ENCODE results near the gene WIZ. TPM values are rescaled to one million over a fixed set of nuclear protein-coding genes. Genes with fewer than 3 reads are reported as not detected.

The WIZ gene
- total and polyA plus RNA-seq, 10 of the 15 experiments (the other 5 are each of a cell fraction or from before 2014, with no cell fraction given) = 0.10 to 26.7 (median 2.7) TPM

DNA sequence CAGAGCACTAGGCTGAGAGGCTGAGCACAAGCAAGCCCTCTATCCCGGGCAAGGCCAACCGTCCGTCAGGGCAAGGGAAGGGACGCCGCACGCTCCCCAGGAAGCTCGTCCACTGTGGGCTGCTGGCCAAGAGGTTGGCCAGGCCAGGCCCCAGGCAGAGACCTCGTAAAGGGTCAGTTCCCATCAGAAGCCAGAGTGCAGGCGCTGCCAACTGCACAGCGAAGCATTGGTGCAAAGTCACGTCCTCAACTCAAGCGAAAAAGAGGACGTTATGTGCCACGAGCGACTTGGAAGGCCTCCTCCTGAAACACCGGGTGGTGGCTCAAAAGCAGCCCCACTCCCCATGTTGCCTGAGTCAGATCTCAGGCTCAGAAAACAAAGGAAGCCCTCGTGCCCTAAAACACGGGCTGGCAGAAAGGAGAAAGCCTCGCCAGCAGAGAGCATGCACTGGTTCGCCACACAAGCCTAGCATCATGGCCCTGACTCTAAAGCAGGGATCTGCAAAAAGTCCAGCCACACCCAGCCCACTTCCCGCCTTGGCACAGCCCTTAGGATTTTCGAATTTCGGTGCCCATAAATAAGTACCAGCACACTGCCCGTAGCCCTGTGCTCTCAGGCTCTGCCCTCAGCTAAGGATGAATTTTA lies 74.8 kb downstream of the WIZ start:
- POLR2A ChIA-PET = no interaction called here
- BruUV-seq (replicated peaks) = TSS peak; percentile 11
- no peak for FAIRE-seq
- Histone ChIP-seq H3K9me3 (replicated peaks; ENCODE audit: control insufficient read depth, insufficient read depth, low read length) (no peaks in the 10 kb centered on the region), H3K4me1 (ENCODE audit: control insufficient read depth, insufficient read depth, low read length) (0 out of 2 replicates have a peak, but pooled peaks cover 2% of the 10 kb centered on the region), H4K20me1 (ENCODE audit: control insufficient read depth, insufficient read depth) (0 out of 2 replicates have a peak, but pooled peaks cover 5% of the 10 kb centered on the region), H3K36me3 (ENCODE audit: control insufficient read depth in 2 of 2, insufficient read depth in 2 of 2, low read length in 1 of 2) (peaks cover 8 to 36% of the 10 kb centered on the region in 2 experiments; a peak in 3 of 4 replicates), H3K27ac (ENCODE audit: control insufficient read depth, insufficient read depth) (no peak overlapping the region), H3K4me3 (no peak overlapping the region), H3K9ac (ENCODE audit: control insufficient read depth, insufficient read depth, low read length) (no peak overlapping the region), H3K27me3 (replicated peaks in 1 of 2; ENCODE audit: control insufficient read depth in 2 of 2, insufficient read depth in 2 of 2, low read length in 1 of 2) (no peaks in the 10 kb centered on the region), H2AFZ (ENCODE audit: control insufficient read depth, low read depth, low read length) (no peak overlapping the region), H3K4me2 (ENCODE audit: control insufficient read depth, insufficient read depth) (no peak overlapping the region), H3K79me2 (ENCODE audit: control insufficient read depth, insufficient read depth, low read length) (peaks cover 59% of the 10 kb centered on the region)
- TF ChIP-seq, protein P1, sequence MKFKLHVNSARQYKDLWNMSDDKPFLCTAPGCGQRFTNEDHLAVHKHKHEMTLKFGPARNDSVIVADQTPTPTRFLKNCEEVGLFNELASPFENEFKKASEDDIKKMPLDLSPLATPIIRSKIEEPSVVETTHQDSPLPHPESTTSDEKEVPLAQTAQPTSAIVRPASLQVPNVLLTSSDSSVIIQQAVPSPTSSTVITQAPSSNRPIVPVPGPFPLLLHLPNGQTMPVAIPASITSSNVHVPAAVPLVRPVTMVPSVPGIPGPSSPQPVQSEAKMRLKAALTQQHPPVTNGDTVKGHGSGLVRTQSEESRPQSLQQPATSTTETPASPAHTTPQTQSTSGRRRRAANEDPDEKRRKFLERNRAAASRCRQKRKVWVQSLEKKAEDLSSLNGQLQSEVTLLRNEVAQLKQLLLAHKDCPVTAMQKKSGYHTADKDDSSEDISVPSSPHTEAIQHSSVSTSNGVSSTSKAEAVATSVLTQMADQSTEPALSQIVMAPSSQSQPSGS (IDR thresholded peaks at IDR 0.05; ENCODE audit: low read length) = no peak
- TF ChIP-seq, protein P2, sequence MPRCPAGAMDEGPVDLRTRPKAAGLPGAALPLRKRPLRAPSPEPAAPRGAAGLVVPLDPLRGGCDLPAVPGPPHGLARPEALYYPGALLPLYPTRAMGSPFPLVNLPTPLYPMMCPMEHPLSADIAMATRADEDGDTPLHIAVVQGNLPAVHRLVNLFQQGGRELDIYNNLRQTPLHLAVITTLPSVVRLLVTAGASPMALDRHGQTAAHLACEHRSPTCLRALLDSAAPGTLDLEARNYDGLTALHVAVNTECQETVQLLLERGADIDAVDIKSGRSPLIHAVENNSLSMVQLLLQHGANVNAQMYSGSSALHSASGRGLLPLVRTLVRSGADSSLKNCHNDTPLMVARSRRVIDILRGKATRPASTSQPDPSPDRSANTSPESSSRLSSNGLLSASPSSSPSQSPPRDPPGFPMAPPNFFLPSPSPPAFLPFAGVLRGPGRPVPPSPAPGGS (IDR thresholded peaks at IDR 0.05; ENCODE audit: borderline replicate concordance, insufficient read depth, low read depth, low read length, poor library complexity, severe bottlenecking) = no peak
- TF ChIP-seq POLR2A (IDR thresholded peaks at IDR 0.05; ENCODE audit: low read depth, low read length) (peak; percentile 46; the same call in 1 of the 2 replicates), SREBF1 (IDR thresholded peaks at IDR 0.05; ENCODE audit: low read length) (no peak), CEBPB (IDR thresholded peaks at IDR 0.05; ENCODE audit: borderline replicate concordance in 1 of 2, low read depth in 2 of 2, low read length in 2 of 2) (no peak), POLR2AphosphoS5 (IDR thresholded peaks at IDR 0.05; ENCODE audit: low read length) (no peak), GABPA (IDR thresholded peaks at IDR 0.05; ENCODE audit: low read depth) (no peak)
- DNase-seq (ENCODE audit: low read depth, low spot score) = no peak
- ATAC-seq = no peak
- 91% methylated on average over 24 of the region's 24 CpGs for WGBS (ENCODE audit: insufficient coverage, insufficient replicate concordance, low lambda C conversion rate, missing lambda C conversion rate)
- SMC1A ChIA-PET (ENCODE audit: uncharacterized antibody, unreplicated experiment) = interaction anchor here (1.6 to 1.8 kb wide), 3 partner anchors 14 to 45 kb away, joined by 3 to 6 read pairs (median 3); partner anchors contain the start of gene AKAP8L
- in situ Hi-C loops (cut with MboI) (no loop called here), intact Hi-C loops (cut with micrococcal nuclease; ENCODE audit: unreplicated experiment) (loop anchor here (5.0 kb wide), 2 partner anchors 87 to 113 kb away; partner anchors contain the start of gene RASAL3)
- CTCF ChIA-PET = no interaction called here
- RAD21 ChIA-PET (ENCODE audit: unreplicated experiment) = no interaction called here
